NCI-H460 (cell line): ENCODE results near the gene ZBTB21. TPM values are rescaled to one million over a fixed set of nuclear protein-coding genes. Genes with fewer than 3 reads are reported as not detected.
A peak's percentile ranks its signal among the peaks of the same experiment; 100 is the strongest.
"Not testable (repeated sequence)": the region's sequence is repeated elsewhere in the genome, so short reads cannot be mapped to it uniquely, and the experiment has no call there.

Source experiments
- DNase-seq: peaks from one replicate; pipeline ENCODE4 v3.0.0-alpha.2; 2016; ENCODE audit warnings: low read depth; ENCODE audit errors: extremely low read depth
- total RNA-seq: library from RNA; depleted of rRNA; stranded (reverse); fragments of >200 nt; shearing (Covaris generic); gene quantifications from 2 replicates; pipeline ENCODE4 v1.2.3, GENCODE V29; 2014

The ZBTB21 gene
- total RNA-seq, 1 experiment from 2014 or later: 14.4 TPM

DNA sequence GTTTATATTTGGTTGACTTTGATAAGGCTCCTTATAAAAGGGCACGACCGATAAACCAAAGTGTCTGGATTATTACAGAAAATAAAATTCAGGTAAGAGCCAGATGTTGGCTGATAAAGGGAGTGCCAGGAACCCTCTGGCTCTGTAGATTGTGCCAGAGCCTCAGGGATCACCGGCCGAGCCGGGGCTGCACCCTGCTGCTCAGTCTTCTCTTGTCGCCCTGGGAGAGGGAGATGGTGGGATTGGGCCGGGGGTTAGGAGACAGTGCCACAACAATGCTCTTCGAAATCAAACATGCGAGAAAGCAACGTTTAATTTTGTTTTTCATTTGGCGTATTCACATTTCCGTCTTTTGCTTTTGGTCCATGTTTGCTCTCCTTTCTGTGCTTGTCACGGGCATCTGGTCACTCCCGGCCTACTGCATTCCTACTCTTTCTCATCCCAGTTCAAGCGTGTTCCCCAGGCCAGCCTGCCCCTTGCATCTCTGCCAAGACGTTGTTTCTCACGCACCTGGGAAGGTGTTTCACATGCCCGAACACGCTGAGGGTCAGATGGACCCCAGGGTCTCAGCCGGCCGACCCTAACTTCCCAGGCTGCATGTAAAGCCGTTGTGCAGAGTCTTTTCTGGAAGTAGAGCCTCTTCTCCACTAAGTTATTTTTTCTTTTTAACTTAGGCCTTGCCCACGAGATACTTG, 37.5 kb downstream of the ZBTB21 start:
- no peak for DNase-seq

DNA sequence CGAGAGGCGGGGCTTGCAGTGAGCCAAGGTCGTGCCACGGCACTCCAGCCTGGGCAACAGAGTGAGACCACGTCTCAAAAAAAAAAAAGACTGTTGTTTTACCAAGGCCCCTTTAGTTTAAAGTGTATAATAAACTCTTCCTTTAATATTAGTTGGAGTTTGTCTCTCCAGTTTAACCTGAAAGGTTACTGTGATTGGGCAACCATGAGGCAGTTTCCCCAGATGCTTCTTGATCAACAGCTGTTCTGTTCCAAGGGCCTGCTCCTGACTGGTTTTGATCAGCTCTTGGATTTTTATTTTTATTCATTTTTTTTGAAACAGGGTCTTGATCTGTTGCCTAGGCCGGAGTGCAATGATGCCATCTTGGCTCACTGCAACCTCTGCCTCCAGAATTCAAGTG, 38.3 kb downstream of the ZBTB21 start:
- no peak for DNase-seq

GRCh38 chr21:41970751-41971653, 39.2 kb downstream of the ZBTB21 start:
- DNase-seq: no peak

DNA sequence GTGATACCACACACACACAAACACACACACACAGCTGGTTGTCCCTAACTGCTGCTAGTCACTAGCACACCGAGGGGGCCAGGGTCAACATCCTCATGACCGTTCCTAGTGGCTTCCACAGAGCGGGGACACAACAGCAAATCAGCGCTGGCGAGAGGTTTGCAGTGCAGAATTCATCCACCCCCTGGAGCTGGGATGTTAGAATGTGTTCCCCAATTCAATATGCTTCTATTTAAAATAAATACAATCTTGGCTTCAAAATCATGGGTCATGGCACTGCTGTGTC, 40.1 kb downstream of the ZBTB21 start:
- no peak for DNase-seq

- no peak for DNase-seq
Measured at GRCh38 chr21:41967708-41968107, 42.5 kb downstream of the ZBTB21 start.

DNA sequence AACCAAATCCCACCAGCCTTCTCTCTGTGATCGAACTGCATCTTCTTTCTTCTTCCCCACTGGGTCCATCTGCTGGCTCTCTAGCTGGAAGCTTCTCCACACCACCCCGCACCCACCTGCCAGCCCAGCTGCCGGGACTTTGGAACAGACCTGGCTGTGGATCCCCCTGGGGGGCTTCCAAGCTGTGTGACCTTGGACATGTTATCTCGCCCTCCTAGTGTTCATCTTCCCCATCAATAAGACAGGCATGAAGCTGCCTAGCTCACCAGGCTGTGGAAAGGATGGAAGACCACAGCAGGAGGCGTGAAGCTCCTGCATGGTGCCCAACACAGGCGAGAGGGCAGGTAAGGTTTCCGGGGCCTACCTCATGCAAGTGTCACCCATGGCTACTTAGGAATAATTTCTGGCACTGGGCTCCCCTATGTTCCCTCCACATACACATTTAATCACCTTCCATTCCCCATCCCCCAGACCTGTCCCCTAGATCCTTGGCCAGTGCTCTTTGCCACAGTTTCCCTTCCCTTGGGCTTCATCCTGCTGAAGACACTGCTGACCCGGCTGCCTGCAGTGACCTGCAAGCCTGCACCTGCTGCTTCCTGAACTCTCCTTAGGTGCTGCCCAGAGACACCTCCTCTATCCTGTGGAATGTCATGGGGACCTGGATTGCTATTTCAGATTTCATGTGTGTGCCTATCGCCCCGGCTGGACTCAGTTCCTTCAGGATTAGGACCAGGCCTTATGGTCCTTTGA, 43.1 kb downstream of the ZBTB21 start:
- no peak for DNase-seq

GRCh38 chr21:41966041-41966833, 43.9 kb downstream of the ZBTB21 start:
- DNase-seq: no peak

- no peak for DNase-seq
Measured at GRCh38 chr21:41965461-41966013, 44.6 kb downstream of the ZBTB21 start.

DNA sequence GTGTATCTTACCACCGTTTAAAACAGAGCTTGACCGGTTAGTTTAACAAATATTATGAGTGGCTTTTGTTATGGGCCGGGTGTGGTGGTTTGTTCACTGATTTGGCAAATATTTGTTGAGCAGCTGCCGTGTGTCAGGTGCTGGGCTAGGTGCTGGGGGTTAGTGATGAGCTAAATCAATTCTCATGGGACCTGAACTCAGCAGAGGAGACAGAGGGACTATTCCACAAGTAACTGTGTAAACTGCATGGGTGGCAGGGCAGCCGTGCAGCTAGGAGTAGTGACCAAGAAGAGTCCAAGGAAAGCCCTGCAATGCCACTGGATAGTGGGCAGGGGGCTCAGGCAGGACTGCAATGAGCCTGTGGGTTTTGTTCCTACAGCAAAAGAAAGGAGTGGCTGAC, 45.1 kb downstream of the ZBTB21 start:
- DNase-seq: no peak

DNA sequence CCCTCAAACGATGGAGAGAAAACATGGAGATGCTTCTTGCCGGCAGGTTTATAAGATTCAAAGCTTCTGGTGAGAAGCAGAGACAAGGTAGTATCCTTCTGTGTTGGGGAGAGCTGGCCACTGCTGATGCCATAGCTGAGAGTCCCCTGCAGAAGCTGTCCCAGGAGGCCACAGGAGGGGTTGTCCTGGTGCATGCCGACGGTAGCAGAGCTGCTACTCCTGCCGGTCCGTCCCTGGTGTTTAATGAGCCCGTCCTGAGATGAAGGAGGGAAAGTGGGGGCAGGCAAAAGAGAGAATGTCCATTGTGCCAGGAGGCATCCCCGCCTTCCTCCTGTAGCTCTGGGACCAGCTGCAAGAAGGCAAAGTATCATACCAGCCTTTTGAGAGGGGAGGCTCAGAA, 46.0 kb downstream of the ZBTB21 start:
- DNase-seq: no peak

- no peak for DNase-seq
Measured at GRCh38 chr21:41962425-41962966, 47.7 kb downstream of the ZBTB21 start.

- DNase-seq: no peak
Measured at GRCh38 chr21:41961753-41962152, 48.4 kb downstream of the ZBTB21 start.

DNA sequence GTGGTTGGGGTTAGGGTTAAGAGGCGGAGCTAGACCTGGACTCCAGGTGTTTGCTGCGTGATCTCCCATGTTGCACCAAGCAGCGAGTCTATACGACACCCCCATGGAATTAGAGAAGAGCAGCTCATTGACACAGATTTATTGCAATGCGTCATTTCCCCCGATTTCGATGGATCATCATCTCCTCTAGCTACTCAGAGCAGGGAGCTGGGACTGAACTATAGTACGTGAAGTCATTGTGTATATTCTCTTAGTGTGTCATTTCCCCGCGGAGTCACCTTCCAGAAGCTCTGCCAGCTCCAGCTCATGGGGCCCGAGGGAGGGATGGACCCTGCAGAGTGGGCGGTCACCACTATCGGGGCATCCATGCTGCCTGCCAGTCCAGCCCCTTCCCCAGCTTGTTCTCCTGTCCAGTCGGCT, 48.9 kb downstream of the ZBTB21 start:
- DNase-seq: no peak

DNA sequence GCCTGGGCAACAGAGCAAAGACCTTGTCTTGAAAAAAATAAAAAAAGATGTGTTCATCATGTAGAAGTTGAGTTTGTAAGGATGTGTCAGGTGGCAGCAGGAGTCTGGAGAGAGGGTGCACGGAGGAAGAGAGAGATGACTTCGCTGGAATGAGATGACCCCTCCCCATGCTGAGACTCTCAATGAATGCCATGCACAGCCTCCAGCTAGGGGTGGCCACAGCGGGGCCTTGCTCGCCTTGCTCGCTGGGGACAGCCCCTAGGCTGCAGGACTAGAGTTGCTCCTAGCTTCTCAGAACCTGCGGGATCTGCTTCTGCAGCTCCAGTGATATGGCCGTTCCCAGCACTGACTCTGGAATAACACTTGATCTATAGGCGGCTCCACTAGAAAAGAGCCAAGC, 49.8 kb downstream of the ZBTB21 start:
- DNase-seq: no peak

DNA sequence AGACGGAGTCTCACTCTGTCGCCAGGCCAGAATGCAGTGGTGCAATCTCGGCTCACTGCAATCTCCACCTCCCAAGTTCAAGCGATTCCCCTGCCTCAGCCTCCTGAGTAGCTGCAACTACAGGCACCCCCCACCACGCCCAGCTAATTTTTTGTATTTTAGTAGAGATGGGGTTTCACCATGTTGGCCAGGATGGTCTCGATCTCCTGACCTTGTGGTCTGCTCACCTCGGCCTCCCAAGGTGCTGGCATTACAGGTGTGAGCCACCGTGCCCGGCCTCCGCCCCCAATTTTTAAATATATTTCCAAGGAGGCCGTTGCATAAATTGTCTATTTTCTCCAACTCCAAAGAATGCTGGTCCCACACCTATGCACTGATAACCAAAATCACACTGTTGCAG, 50.5 kb downstream of the ZBTB21 start:
- DNase-seq: not testable (repeated sequence)

- no peak for DNase-seq
Measured at GRCh38 chr21:41958886-41959563, 51.1 kb downstream of the ZBTB21 start.

- no peak for DNase-seq
Measured at GRCh38 chr21:41957991-41958766, 52.0 kb downstream of the ZBTB21 start.

DNA sequence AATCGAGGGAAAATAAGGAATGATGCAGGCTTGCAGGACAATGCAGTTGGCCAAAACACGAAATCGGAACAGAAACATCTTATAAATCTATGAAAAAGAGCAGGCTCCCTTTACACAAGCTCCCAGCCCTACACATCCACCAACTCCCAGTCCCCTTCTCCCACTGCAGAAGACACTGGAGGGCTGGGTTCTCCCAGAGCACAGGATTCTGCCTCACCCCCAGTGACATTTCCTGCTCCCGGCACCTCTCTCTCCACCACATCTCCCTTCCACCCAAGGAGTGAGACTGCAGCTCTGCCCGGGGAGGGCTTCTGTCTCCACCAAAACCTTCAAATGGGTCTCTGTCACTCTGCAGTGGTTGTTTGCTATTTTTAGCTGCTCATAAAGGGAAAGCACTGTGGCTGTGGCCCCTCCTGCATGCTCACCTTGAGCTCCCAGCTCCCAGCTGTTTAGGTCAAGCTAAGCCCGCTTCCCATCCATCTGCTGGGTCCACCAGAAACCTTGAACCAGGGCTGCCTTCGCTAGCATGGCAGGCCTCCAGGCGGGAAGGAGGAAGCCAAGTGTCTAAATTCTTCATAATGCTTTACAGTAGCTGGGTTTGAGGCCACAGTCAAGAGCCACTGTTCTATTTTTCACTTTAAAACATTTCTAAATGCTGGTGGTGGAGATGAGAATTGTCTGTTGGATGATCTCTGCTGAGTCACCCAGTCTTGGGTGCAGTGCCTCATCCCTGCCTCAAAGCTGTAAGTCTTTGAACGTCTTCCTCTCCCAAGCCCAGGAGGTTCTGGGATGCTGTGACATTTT, 53.0 kb downstream of the ZBTB21 start:
- DNase-seq: peak; percentile 17
